OCI-LY7 (cell line): ENCODE data around the gene FNDC1. TPM values are rescaled to one million over a fixed set of nuclear protein-coding genes. Genes with fewer than 3 reads are reported as not detected.
A peak's percentile ranks its signal among the peaks of the same experiment; 100 is the strongest.

ENCODE experiments used
- BruUV-seq: library from RNA; stranded (reverse); fragments of 400-500 nt; replicated peaks from 2 replicates; lab custom pipeline; 2021; lab: Mats Ljungman, UMichigan
- CTCF ChIA-PET: fragments of 300-600 bp; sonication (Branson Sonifier 250); formaldehyde crosslinking; loops from one replicate; lab custom pipeline; 2022; ENCODE audit warnings: antibody characterized with exemption; ENCODE audit not compliant: unreplicated experiment; lab: Charles Lee
- POLR2A ChIA-PET: fragments of 300-600 bp; sonication (Branson Sonifier 250); formaldehyde crosslinking; loops from one replicate; lab custom pipeline; 2022; ENCODE audit warnings: antibody characterized with exemption; lab: Charles Lee
- DNase-seq: peaks from one replicate; pipeline ENCODE4 v3.0.0-alpha.2; 2015; ENCODE audit warnings: low spot score
- H2AFZ ChIP-seq: fragments of 200-600 bp; sonication (generic), shearing (Covaris generic); 2 replicates; pipeline ENCODE4 v1.6.1; 2014; ENCODE audit warnings: mild to moderate bottlenecking, antibody characterized with exemption, low read length, moderate library complexity
- H3K27ac ChIP-seq: fragments of 200-600 bp; sonication (generic); 2 replicates; pipeline ENCODE4 v1.5.1; 2014; ENCODE audit warnings: mixed run types, low read depth, mild to moderate bottlenecking, moderate library complexity, low read length, inconsistent platforms; ENCODE audit not compliant: poor library complexity, severe bottlenecking
- H3K36me3 ChIP-seq: fragments of 200-600 bp; sonication (generic); 2 replicates; pipeline ENCODE4 v1.6.1; 2014; ENCODE audit warnings: mild to moderate bottlenecking, antibody characterized with exemption, low read length, moderate library complexity, mixed read lengths; ENCODE audit not compliant: insufficient read depth
- H3K4me1 ChIP-seq: fragments of 200-600 bp; sonication (generic); 2 replicates; pipeline ENCODE4 v1.5.1; 2014; ENCODE audit warnings: mild to moderate bottlenecking, low read length; ENCODE audit not compliant: insufficient read depth, poor library complexity, severe bottlenecking
- H3K4me2 ChIP-seq: fragments of 200-600 bp; sonication (generic); 2 replicates; pipeline ENCODE4 v1.6.1; 2014; ENCODE audit warnings: mild to moderate bottlenecking, low read length
- H3K4me3 ChIP-seq: fragments of 200-600 bp; sonication (generic); 2 replicates; pipeline ENCODE4 v1.5.1; 2014; ENCODE audit warnings: mild to moderate bottlenecking, low read depth, low read length; ENCODE audit not compliant: poor library complexity, severe bottlenecking
- H3K79me2 ChIP-seq: fragments of 200-600 bp; sonication (generic); 2 replicates; pipeline ENCODE4 v1.6.1; 2016; ENCODE audit warnings: low read depth, mild to moderate bottlenecking, low read length, moderate library complexity, mixed read lengths; ENCODE audit not compliant: insufficient read depth
- H3K9me2 ChIP-seq: fragments of 200-600 bp; sonication (generic); 2 replicates; pipeline ENCODE4 v1.6.1; 2016; ENCODE audit warnings: mild to moderate bottlenecking, low read length, mixed read lengths; ENCODE audit not compliant: insufficient read depth
- H3K9me3 ChIP-seq: fragments of 200-600 bp; sonication (generic); 2 replicates; pipeline ENCODE4 v1.6.1; 2014; ENCODE audit warnings: mild to moderate bottlenecking, mixed run types, low read length, mixed read lengths
- H4K20me1 ChIP-seq: fragments of 200-600 bp; sonication (generic); 2 replicates; pipeline ENCODE4 v1.6.1; 2014; ENCODE audit warnings: mild to moderate bottlenecking, antibody characterized with exemption, low read length, moderate library complexity, mixed read lengths; ENCODE audit not compliant: insufficient read depth
- CTCF ChIP-seq: fragments of 200-600 bp; sonication (generic); conservative IDR thresholded peaks from 2 replicates; pipeline ENCODE4 v1.5.1; 2014; ENCODE audit warnings: mild to moderate bottlenecking, antibody characterized with exemption, low read length, moderate library complexity, mixed read lengths
- EZH2phosphoT487 ChIP-seq: fragments of 200-600 bp; sonication (generic); IDR thresholded peaks from 2 replicates; pipeline ENCODE4 v1.6.1; 2018; ENCODE audit warnings: low read depth, borderline replicate concordance, mild to moderate bottlenecking, mixed run types, antibody characterized with exemption, low read length, moderate library complexity, mixed read lengths
- intact Hi-C: fragments of 100-400 bp; cut with micrococcal nuclease; formaldehyde crosslinking; loops from one replicate; pipeline ENCODE4 v1.10.0; 2022; ENCODE audit not compliant: unreplicated experiment
- total RNA-seq, 2 experiments: library from RNA; depleted of rRNA in 1 of 2; stranded (reverse); fragments of >200 nt in 1 of 2; shearing (Covaris generic) in 1 of 2; gene quantifications; 2 replicates each; pipeline ENCODE4 v1.2.3, GENCODE V29; 2014 to 2022

Gene FNDC1
- total RNA-seq, 2 experiments from 2014 or later = 0.16 to 19.9 TPM

- TF ChIP-seq EZH2phosphoT487 = no peak
- TF ChIP-seq CTCF = no peak
- Histone ChIP-seq H3K36me3 (no peaks in the 10 kb centered on the region), H3K9me3 (no peaks in the 10 kb centered on the region), H3K4me1 (peaks cover 47% of the 10 kb centered on the region), H4K20me1 (no peaks in the 10 kb centered on the region), H3K79me2 (no peaks in the 10 kb centered on the region), H3K9me2 (no peaks in the 10 kb centered on the region), H2AFZ (peak overlapping the region; percentile 86), H3K4me3 (no peak overlapping the region), H3K4me2 (peak overlapping the region; percentile 57), H3K27ac (peak overlapping the region; percentile 50)
- peak; percentile 29 for DNase-seq
- intact Hi-C loops = no loop called here
- POLR2A ChIA-PET = interaction anchor here (0.5 to 2.9 kb wide), 13 partner anchors 14 to 1051 kb away, joined by 3 to 26 read pairs (median 4); no protein-coding TSS in a partner anchor
- CTCF ChIA-PET = interaction anchor here (0.9 to 1.7 kb wide), 2 partner anchors 38 to 248 kb away, joined by 4 to 6 read pairs; no protein-coding TSS in a partner anchor
- BruUV-seq = no TSS peak
Measured at GRCh38 chr6:159212525-159213280, 43.5 kb downstream of the FNDC1 start.

GRCh38 chr6:159213405-159213804, 44.2 kb downstream of the FNDC1 start:
- Histone ChIP-seq H3K36me3 (no peaks in the 10 kb centered on the region), H2AFZ (peak overlapping the region; percentile 86), H3K27ac (no peak overlapping the region), H3K9me2 (no peaks in the 10 kb centered on the region), H3K4me1 (peaks cover 54% of the 10 kb centered on the region), H3K79me2 (no peaks in the 10 kb centered on the region), H3K9me3 (no peaks in the 10 kb centered on the region), H4K20me1 (no peaks in the 10 kb centered on the region), H3K4me3 (no peak overlapping the region), H3K4me2 (no peak overlapping the region)
- DNase-seq = no peak
- BruUV-seq = no TSS peak
- POLR2A ChIA-PET = interaction anchor here (0.5 to 2.9 kb wide), 13 partner anchors 10 to 1052 kb away, joined by 3 to 26 read pairs (median 3); no protein-coding TSS in a partner anchor
- CTCF ChIA-PET = interaction anchor here (0.9 to 1.7 kb wide), 2 partner anchors 39 to 248 kb away, joined by 4 to 6 read pairs; no protein-coding TSS in a partner anchor
- intact Hi-C loops = no loop called here
- TF ChIP-seq EZH2phosphoT487 (no peak), CTCF (no peak)

- intact Hi-C loops = no loop called here
- H3K27ac ChIP-seq = no peak overlapping the region
- TF ChIP-seq EZH2phosphoT487 = no peak
- TF ChIP-seq CTCF = no peak
- ChIA-PET CTCF (no interaction called here), POLR2A (interaction anchor here (0.7 to 2.9 kb wide), 8 partner anchors 10 to 342 kb away, joined by 3 to 26 read pairs (median 4); no protein-coding TSS in a partner anchor)
- no peaks in the 10 kb centered on the region for H3K79me2 ChIP-seq
- BruUV-seq = no TSS peak
- no peaks in the 10 kb centered on the region for H3K36me3 ChIP-seq
- no peaks in the 10 kb centered on the region for H4K20me1 ChIP-seq
- no peak overlapping the region for H3K4me2 ChIP-seq
- H3K9me2 ChIP-seq = no peaks in the 10 kb centered on the region
- H2AFZ ChIP-seq = peak overlapping the region; percentile 86; the same call in 1 of the 2 replicates
- peaks cover 63% of the 10 kb centered on the region for H3K4me1 ChIP-seq
- no peak for DNase-seq
- H3K9me3 ChIP-seq = no peaks in the 10 kb centered on the region
- H3K4me3 ChIP-seq = no peak overlapping the region
Measured at GRCh38 chr6:159214281-159214680, 45.1 kb downstream of the FNDC1 start.
